Measurements from ENCODE around the gene OR2G2. TPM values are rescaled to one million over a fixed set of nuclear protein-coding genes. Genes with fewer than 3 reads are reported as not detected.

Gene OR2G2
- total RNA-seq, 1 donor from 2014 or later = not detected

DNA sequence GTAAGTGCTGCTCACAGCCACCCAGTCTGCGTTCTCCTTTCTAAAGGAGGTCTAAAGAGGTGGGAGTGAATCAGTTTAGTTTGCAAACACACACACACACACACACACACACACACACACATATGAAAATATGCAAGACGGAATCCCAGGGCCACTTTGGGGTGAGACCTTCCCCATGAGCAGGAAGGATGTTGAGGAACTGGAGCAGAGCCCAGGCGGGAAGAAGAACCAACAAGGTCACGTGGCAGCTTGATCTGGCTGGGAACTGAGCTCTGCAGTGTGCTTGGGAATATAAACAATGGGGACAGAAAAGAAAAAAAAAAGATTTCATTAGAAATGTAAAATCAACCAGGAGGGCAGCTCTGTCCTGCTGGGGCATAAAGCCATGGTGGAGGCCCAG lies 49.9 kb downstream of the OR2G2 start:
- TF ChIP-seq, protein P1, sequence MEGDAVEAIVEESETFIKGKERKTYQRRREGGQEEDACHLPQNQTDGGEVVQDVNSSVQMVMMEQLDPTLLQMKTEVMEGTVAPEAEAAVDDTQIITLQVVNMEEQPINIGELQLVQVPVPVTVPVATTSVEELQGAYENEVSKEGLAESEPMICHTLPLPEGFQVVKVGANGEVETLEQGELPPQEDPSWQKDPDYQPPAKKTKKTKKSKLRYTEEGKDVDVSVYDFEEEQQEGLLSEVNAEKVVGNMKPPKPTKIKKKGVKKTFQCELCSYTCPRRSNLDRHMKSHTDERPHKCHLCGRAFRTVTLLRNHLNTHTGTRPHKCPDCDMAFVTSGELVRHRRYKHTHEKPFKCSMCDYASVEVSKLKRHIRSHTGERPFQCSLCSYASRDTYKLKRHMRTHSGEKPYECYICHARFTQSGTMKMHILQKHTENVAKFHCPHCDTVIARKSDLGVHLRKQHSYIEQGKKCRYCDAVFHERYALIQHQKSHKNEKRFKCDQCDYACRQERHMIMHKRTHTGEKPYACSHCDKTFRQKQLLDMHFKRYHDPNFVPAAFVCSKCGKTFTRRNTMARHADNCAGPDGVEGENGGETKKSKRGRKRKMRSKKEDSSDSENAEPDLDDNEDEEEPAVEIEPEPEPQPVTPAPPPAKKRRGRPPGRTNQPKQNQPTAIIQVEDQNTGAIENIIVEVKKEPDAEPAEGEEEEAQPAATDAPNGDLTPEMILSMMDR (IDR thresholded peaks at IDR 0.05; ENCODE audit: unreplicated experiment) = no peak
- H3K36me3 Mint-ChIP-seq (ENCODE audit: low read depth, unreplicated experiment) = no peaks in the 10 kb centered on the region

DNA sequence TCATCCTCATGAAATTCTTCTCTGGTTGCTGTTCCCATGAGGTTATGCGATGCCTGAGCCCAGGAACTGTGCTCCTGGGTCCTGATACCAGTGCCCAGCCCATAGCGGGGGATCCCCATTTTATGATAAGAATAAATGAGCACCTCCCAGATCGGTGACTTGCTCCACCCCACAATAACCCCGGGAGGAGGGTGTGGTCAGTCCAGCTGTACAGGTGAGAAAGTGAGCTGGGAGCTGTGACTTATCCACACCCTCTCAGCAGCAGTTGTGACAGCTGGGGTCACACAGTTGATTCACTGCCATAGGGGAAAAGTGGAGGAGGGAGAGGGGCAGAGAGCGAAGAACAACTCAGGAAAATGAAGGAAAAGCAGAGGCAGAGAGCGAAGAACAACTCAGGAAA lies 50.6 kb downstream of the OR2G2 start:
- H3K27me3 Mint-ChIP-seq (ENCODE audit: unreplicated experiment) = peaks cover 5% of the 10 kb centered on the region
- TF ChIP-seq, protein P1 (IDR thresholded peaks at IDR 0.05; ENCODE audit: unreplicated experiment) = no peak
- no peaks in the 10 kb centered on the region for H3K4me1 Mint-ChIP-seq (ENCODE audit: unreplicated experiment)
- H3K36me3 Mint-ChIP-seq (ENCODE audit: low read depth, unreplicated experiment) = no peaks in the 10 kb centered on the region
- no peak overlapping the region for H3K4me3 Mint-ChIP-seq (ENCODE audit: unreplicated experiment)
- H3K9me3 Mint-ChIP-seq (ENCODE audit: unreplicated experiment) = peaks cover 6% of the 10 kb centered on the region
- DNase-seq (ENCODE audit: low spot score) = no peak
- no peak overlapping the region for H3K27ac Mint-ChIP-seq (ENCODE audit: unreplicated experiment)

More for the DNA sequence above, 49.9 kb downstream of the OR2G2 start:
- H3K27me3 Mint-ChIP-seq (ENCODE audit: unreplicated experiment) = peaks cover 3% of the 10 kb centered on the region
- DNase-seq (ENCODE audit: low spot score) = no peak
- H3K9me3 Mint-ChIP-seq (ENCODE audit: unreplicated experiment) = peaks cover 6% of the 10 kb centered on the region
- H3K4me3 Mint-ChIP-seq (ENCODE audit: unreplicated experiment) = no peak overlapping the region
- no peaks in the 10 kb centered on the region for H3K4me1 Mint-ChIP-seq (ENCODE audit: unreplicated experiment)
- no peak overlapping the region for H3K27ac Mint-ChIP-seq (ENCODE audit: unreplicated experiment)

Other genes starting within 250 kb of the OR2G2 start
- 0.44 TPM for gene NLRP3, start 172.2 kb upstream of the OR2G2 start, total RNA-seq (ENCODE audit: unreplicated experiment)
- gene OR2B11, start 130.3 kb upstream of the OR2G2 start, total RNA-seq (ENCODE audit: unreplicated experiment) = not detected
- not detected for gene OR2C3, start 51.9 kb upstream of the OR2G2 start, total RNA-seq (ENCODE audit: unreplicated experiment)
- gene GCSAML, start 39.2 kb upstream of the OR2G2 start, total RNA-seq (ENCODE audit: unreplicated experiment) = 0.23 TPM
- not detected for gene OR2G3, start 17.2 kb downstream of the OR2G2 start, total RNA-seq (ENCODE audit: unreplicated experiment)
- not detected for gene OR13G1, start 91.4 kb downstream of the OR2G2 start, total RNA-seq (ENCODE audit: unreplicated experiment)
- not detected for gene OR6F1, start 128.3 kb downstream of the OR2G2 start, total RNA-seq (ENCODE audit: unreplicated experiment)
- not detected for gene OR14K1, start 150.3 kb downstream of the OR2G2 start, total RNA-seq (ENCODE audit: unreplicated experiment)
- not detected for gene OR14A2, start 159.8 kb downstream of the OR2G2 start, total RNA-seq (ENCODE audit: unreplicated experiment)
- gene OR1C1, start 172.2 kb downstream of the OR2G2 start, total RNA-seq (ENCODE audit: unreplicated experiment) = not detected
- not detected for gene OR14A16, start 235.8 kb downstream of the OR2G2 start, total RNA-seq (ENCODE audit: unreplicated experiment)